ENCODE measurements around the gene SLC25A26. TPM values are rescaled to one million over a fixed set of nuclear protein-coding genes. Genes with fewer than 3 reads are reported as not detected.

The SLC25A26 gene
- total and polyA plus RNA-seq, 2 donors (not counting 1 experiment from before 2014, with no cell fraction given), result 14.2 to 29.0 TPM

DNA sequence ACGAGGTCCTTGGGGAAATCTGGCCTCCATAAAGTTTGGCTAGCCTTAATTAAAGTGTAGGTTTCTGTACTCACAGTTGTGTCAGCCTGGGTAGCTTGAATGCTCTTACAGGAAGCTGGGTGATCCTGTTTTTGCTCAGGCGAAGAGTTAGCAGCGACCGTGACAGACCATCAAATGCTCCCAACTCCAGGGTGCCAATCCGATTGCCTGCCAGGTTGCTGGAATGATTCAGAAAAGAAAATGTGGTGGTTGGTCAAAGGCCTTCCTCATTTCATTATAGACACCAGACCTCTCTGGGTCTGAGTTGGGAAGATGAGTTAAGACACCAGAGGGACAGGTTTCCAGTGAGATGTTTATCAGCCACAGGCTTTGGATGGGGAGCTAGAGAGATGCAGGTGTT, 194.0 kb downstream of the SLC25A26 start:
- Histone ChIP-seq H3K36me3 (ENCODE audit: control insufficient read depth, insufficient read depth, low read length) (peaks cover 11% of the 10 kb centered on the region), H3K79me2 (ENCODE audit: control insufficient read depth, insufficient read depth, low read length) (no peaks in the 10 kb centered on the region), H3K4me2 (ENCODE audit: extremely low read depth, insufficient read depth, low read length) (no peak overlapping the region), H3K4me1 (ENCODE audit: control insufficient read depth, extremely low read depth, insufficient read depth, low read length) (peaks cover 24% of the 10 kb centered on the region), H3K9me3 (ENCODE audit: control insufficient read depth, insufficient read depth, low read depth, low read length) (no peaks in the 10 kb centered on the region), H2AFZ (ENCODE audit: low read length) (no peak overlapping the region), H3K27ac (ENCODE audit: insufficient read depth, low read length) (no peak overlapping the region), H3K27me3 (ENCODE audit: control insufficient read depth, insufficient read depth, low read length) (no peaks in the 10 kb centered on the region), H3K4me3 (replicated peaks in 1 of 4; ENCODE audit: control extremely low read depth in 1 of 4, insufficient read depth in 1 of 4, low read depth in 3 of 4, low read length in 4 of 4) (no peak overlapping the region), H4K20me1 (ENCODE audit: control insufficient read depth, extremely low read depth, insufficient read depth, low read length) (no peaks in the 10 kb centered on the region), H3K9ac (ENCODE audit: insufficient read depth, low read length) (no peak overlapping the region)
- TF ChIP-seq EZH2 (IDR thresholded peaks at IDR 0.05; ENCODE audit: low read length, missing control alignments), result no peak
- TF ChIP-seq, protein P1, sequence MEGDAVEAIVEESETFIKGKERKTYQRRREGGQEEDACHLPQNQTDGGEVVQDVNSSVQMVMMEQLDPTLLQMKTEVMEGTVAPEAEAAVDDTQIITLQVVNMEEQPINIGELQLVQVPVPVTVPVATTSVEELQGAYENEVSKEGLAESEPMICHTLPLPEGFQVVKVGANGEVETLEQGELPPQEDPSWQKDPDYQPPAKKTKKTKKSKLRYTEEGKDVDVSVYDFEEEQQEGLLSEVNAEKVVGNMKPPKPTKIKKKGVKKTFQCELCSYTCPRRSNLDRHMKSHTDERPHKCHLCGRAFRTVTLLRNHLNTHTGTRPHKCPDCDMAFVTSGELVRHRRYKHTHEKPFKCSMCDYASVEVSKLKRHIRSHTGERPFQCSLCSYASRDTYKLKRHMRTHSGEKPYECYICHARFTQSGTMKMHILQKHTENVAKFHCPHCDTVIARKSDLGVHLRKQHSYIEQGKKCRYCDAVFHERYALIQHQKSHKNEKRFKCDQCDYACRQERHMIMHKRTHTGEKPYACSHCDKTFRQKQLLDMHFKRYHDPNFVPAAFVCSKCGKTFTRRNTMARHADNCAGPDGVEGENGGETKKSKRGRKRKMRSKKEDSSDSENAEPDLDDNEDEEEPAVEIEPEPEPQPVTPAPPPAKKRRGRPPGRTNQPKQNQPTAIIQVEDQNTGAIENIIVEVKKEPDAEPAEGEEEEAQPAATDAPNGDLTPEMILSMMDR (conservative IDR thresholded peaks at IDR 0.05 in 1 of 2, IDR thresholded peaks at IDR 0.05 in 1 of 2; ENCODE audit: low read depth in 1 of 2, low read length in 2 of 2), result no peak
- DNase-seq (ENCODE audit: low read depth in 2 of 2), result no peak

DNA sequence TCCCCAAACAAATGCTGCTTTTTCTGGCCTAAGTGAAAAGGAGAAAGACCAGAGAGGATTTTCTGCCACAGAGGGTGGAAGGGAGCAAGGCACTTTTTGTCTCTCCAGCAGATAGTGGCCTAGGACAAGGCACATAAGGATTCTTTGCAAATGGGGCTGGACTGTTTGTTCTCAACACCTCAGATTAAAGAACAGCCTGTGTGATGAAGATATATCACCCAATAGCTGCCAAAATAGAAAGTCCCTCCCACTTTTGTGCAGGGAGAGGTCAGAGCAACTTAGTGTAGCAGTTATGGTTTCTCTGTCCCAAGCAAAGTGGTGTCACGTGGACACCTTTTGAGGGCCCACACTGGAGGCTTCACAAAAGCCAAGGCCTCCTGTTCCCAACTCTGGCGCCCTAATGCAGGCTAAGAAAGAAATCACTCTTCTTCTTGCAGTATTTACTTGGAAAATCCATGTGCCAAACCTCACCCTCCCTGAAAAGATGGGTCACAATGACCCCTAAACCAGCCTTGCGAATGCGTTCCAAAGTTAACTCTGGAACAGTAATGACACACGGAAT, 195.1 kb downstream of the SLC25A26 start:
- H3K79me2 ChIP-seq (ENCODE audit: control insufficient read depth, insufficient read depth, low read length), result no peaks in the 10 kb centered on the region
- no peak overlapping the region for H3K4me3 ChIP-seq (replicated peaks in 1 of 4; ENCODE audit: control extremely low read depth in 1 of 4, insufficient read depth in 1 of 4, low read depth in 3 of 4, low read length in 4 of 4)
- DNase-seq (ENCODE audit: low read depth in 2 of 2), result no peak
- no peaks in the 10 kb centered on the region for H4K20me1 ChIP-seq (ENCODE audit: control insufficient read depth, extremely low read depth, insufficient read depth, low read length)
- no peak overlapping the region for H3K9ac ChIP-seq (ENCODE audit: insufficient read depth, low read length)
- H3K4me2 ChIP-seq (ENCODE audit: extremely low read depth, insufficient read depth, low read length), result no peak overlapping the region
- no peaks in the 10 kb centered on the region for H3K27me3 ChIP-seq (ENCODE audit: control insufficient read depth, insufficient read depth, low read length)
- no peaks in the 10 kb centered on the region for H3K9me3 ChIP-seq (ENCODE audit: control insufficient read depth, insufficient read depth, low read depth, low read length)
- H2AFZ ChIP-seq (ENCODE audit: low read length), result no peak overlapping the region
- H3K4me1 ChIP-seq (ENCODE audit: control insufficient read depth, extremely low read depth, insufficient read depth, low read length), result peaks cover 24% of the 10 kb centered on the region
- TF ChIP-seq, protein P1 (conservative IDR thresholded peaks at IDR 0.05 in 1 of 2, IDR thresholded peaks at IDR 0.05 in 1 of 2; ENCODE audit: low read depth in 1 of 2, low read length in 2 of 2), result no peak
- TF ChIP-seq EZH2 (IDR thresholded peaks at IDR 0.05; ENCODE audit: low read length, missing control alignments), result no peak
- no peak overlapping the region for H3K27ac ChIP-seq (ENCODE audit: insufficient read depth, low read length)
- peaks cover 9% of the 10 kb centered on the region for H3K36me3 ChIP-seq (ENCODE audit: control insufficient read depth, insufficient read depth, low read length)

DNA sequence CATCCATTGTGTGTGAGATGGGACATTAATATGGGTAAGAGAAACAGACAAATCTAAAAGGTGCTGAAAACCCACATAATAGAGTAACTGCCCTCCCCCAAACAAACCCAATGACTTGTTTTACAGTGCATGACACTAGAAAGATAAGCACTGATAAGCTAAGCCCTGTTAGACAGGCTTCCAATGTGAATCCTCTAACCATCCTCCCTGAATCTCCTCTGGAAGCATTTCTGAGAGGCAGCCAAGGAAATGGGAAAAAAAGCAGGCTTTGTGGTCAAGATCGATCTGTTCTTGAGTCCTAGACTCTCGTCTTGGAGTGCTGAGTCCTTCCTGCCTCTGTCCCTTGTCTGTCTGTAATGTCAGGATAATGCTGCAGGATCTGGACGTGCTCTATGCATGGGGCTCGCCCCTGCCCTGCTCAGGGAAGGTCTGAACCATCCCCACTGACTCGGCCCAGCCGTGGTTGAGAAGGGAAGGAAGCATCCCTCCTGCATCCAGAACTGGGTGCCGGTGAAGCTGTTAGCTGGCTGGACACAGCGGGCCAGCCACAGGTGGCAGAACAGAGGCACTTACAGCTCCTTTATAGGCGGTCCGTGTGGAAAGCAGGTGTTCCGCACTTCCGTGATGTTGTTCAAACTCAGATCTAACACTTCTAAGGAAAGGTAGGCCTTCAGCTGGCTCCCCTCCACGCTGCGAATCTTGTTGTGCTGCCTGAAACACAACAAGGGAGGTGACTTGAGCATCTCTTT, 195.9 kb downstream of the SLC25A26 start:
- H3K79me2 ChIP-seq (ENCODE audit: control insufficient read depth, insufficient read depth, low read length), result no peaks in the 10 kb centered on the region
- H3K27me3 ChIP-seq (ENCODE audit: control insufficient read depth, insufficient read depth, low read length), result no peaks in the 10 kb centered on the region
- no peak overlapping the region for H3K9ac ChIP-seq (ENCODE audit: insufficient read depth, low read length)
- no peak overlapping the region for H2AFZ ChIP-seq (ENCODE audit: low read length)
- H3K4me3 ChIP-seq (replicated peaks in 1 of 4; ENCODE audit: control extremely low read depth in 1 of 4, insufficient read depth in 1 of 4, low read depth in 3 of 4, low read length in 4 of 4), result no peak overlapping the region
- H3K4me2 ChIP-seq (ENCODE audit: extremely low read depth, insufficient read depth, low read length), result no peak overlapping the region
- no peaks in the 10 kb centered on the region for H4K20me1 ChIP-seq (ENCODE audit: control insufficient read depth, extremely low read depth, insufficient read depth, low read length)
- H3K9me3 ChIP-seq (ENCODE audit: control insufficient read depth, insufficient read depth, low read depth, low read length), result no peaks in the 10 kb centered on the region
- TF ChIP-seq, protein P1 (conservative IDR thresholded peaks at IDR 0.05 in 1 of 2, IDR thresholded peaks at IDR 0.05 in 1 of 2; ENCODE audit: low read depth in 1 of 2, low read length in 2 of 2), result no peak
- TF ChIP-seq EZH2 (IDR thresholded peaks at IDR 0.05; ENCODE audit: low read length, missing control alignments), result no peak
- peaks cover 22% of the 10 kb centered on the region for H3K4me1 ChIP-seq (ENCODE audit: control insufficient read depth, extremely low read depth, insufficient read depth, low read length)
- H3K27ac ChIP-seq (ENCODE audit: insufficient read depth, low read length), result no peak overlapping the region
- DNase-seq (ENCODE audit: low read depth in 2 of 2), result peak in 1 of 2 donors; percentile 78
- H3K36me3 ChIP-seq (ENCODE audit: control insufficient read depth, insufficient read depth, low read length), result peaks cover 9% of the 10 kb centered on the region
